Measurements from ENCODE around the gene TNFRSF25.

Gene TNFRSF25

DNA sequence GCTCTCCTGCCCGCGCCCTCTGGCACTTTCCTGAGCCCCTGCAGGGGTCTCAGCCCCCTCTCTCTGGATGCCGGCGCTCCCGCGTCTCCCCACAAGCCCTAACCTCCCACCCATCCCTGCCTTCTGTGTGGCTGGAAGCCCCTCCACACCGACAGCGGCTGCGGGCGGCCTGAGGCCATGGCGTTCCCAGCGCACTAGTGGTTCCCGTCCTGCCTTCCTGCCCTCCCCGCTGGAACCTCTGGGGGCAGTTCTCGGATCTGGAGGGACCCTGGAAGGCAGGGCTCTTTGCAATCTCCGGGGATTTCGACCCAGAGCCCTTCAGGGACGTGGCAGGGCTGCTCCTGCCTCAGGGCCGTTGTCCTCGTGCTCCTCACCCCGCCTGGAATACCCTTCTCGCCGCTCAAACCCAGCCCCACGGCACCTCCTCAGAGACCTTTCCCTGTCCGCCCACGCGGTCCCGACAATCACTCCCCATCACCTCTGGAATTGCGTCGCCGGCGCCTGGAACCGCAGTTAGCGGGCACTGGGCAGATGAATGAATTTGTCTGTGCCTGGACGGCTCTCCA, 41.9 kb downstream of the TNFRSF25 start:
- no peak for DNase-seq
- H3K36me3 Mint-ChIP-seq (ENCODE audit: low read depth), result no peaks in the 10 kb centered on the region
- TF ChIP-seq, protein P1, sequence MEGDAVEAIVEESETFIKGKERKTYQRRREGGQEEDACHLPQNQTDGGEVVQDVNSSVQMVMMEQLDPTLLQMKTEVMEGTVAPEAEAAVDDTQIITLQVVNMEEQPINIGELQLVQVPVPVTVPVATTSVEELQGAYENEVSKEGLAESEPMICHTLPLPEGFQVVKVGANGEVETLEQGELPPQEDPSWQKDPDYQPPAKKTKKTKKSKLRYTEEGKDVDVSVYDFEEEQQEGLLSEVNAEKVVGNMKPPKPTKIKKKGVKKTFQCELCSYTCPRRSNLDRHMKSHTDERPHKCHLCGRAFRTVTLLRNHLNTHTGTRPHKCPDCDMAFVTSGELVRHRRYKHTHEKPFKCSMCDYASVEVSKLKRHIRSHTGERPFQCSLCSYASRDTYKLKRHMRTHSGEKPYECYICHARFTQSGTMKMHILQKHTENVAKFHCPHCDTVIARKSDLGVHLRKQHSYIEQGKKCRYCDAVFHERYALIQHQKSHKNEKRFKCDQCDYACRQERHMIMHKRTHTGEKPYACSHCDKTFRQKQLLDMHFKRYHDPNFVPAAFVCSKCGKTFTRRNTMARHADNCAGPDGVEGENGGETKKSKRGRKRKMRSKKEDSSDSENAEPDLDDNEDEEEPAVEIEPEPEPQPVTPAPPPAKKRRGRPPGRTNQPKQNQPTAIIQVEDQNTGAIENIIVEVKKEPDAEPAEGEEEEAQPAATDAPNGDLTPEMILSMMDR (IDR thresholded peaks at IDR 0.05), result no peak
- no peak overlapping the region for H3K4me3 Mint-ChIP-seq
- H3K27me3 Mint-ChIP-seq (ENCODE audit: low read depth, poor library complexity), result peaks cover 87% of the 10 kb centered on the region
- peaks cover 8% of the 10 kb centered on the region for H3K4me1 Mint-ChIP-seq
- no peak overlapping the region for H3K27ac Mint-ChIP-seq
- H3K9me3 Mint-ChIP-seq, result no peaks in the 10 kb centered on the region

DNA sequence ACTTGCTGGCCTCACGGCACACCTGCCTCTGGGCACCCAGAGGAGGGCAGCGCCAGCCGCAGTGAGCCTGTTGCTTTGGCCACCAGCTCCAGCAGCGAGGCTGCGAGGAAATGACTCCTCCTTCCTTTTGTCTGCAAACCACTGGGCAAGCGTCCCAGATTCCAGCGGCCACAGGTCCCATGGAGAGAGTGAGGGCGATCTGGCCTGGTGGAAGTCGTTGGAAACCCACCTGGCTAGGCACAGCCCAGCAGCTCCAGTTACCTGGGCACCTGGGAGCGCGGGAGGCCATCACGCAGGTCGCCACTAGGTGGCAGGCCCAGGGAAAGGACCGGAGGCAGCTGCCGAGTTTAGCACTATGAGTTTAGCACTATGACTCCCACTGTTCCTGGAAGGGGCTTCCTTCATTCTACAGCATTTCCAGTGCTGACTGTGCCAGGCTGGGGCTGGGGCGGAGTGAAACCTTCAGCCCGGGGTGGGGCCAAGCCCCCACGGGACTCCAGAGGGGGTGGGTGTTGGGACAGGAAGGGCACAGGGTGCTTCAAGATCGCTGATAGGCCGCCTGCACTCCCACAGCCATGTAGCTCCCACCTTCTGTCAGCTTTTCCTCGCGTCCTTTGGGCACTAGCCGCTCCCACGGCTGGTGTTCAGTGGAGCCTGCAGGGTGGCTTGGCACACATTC, 42.5 kb downstream of the TNFRSF25 start:
- no peak overlapping the region for H3K4me3 Mint-ChIP-seq
- peaks cover 92% of the 10 kb centered on the region for H3K27me3 Mint-ChIP-seq (ENCODE audit: low read depth, poor library complexity)
- DNase-seq, result peak; percentile 69
- H3K27ac Mint-ChIP-seq, result no peak overlapping the region
- no peaks in the 10 kb centered on the region for H3K9me3 Mint-ChIP-seq
- H3K4me1 Mint-ChIP-seq, result peaks cover 8% of the 10 kb centered on the region
- TF ChIP-seq, protein P1 (IDR thresholded peaks at IDR 0.05), result peak; percentile 77
- no peaks in the 10 kb centered on the region for H3K36me3 Mint-ChIP-seq (ENCODE audit: low read depth)

DNA sequence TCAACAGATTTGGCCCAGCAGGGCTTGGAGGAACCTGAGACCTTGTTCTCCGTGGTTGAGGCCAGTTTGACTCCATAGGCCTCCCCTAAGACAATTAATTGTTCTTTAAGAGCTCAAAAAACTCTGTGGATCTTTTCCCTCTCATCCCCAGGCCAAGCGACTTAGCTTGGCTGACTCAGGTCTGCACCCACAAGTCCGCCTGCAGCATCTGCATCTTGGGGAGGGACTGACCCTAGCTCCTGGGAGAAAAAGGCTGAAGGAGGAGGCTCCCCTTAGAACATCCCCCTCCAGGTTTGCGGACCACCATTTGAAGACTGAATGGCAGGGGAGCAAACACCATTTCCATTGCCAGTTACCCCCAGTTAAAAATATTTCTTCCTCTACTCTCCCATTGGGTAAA, 44.7 kb downstream of the TNFRSF25 start:
- TF ChIP-seq, protein P1 (IDR thresholded peaks at IDR 0.05), result no peak
- peaks cover 9% of the 10 kb centered on the region for H3K4me1 Mint-ChIP-seq
- DNase-seq, result no peak
- no peaks in the 10 kb centered on the region for H3K9me3 Mint-ChIP-seq
- H3K4me3 Mint-ChIP-seq, result no peak overlapping the region
- H3K36me3 Mint-ChIP-seq (ENCODE audit: low read depth), result no peaks in the 10 kb centered on the region
- no peak overlapping the region for H3K27ac Mint-ChIP-seq
- H3K27me3 Mint-ChIP-seq (ENCODE audit: low read depth, poor library complexity), result peaks cover 93% of the 10 kb centered on the region

DNA sequence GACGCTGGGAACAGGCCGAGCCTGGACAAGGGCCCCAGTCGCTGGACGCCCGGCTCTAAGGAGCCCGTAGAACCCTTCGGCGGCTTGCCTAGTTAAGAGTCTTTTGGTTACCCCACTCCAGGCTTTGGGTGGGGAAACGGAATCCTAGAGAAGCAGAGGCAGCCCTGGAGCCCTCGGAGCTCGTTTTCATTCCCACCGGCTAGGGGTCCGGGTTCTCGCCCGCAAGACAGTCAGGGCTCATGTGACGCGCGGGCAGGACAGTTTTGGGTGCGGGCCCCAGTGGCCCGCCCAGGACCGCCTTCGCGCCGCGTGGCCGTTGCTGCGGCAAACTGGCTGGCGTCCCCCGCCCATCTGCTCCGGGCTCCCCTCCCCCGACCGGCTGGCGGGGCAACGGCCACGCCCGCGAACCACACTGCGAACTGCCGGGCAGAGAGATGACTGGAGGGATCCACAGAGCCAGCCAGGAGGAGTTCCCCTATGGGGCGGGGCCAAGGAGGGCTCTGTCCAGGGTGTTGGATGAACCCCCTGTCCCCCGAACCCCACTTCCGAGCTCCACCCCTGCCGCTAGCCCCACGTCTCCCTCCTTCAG, 45.4 kb downstream of the TNFRSF25 start:
- H3K4me1 Mint-ChIP-seq, result peaks cover 16% of the 10 kb centered on the region
- H3K27me3 Mint-ChIP-seq (ENCODE audit: low read depth, poor library complexity), result peaks cover 93% of the 10 kb centered on the region
- TF ChIP-seq, protein P1 (IDR thresholded peaks at IDR 0.05), result no peak
- no peak overlapping the region for H3K27ac Mint-ChIP-seq
- H3K9me3 Mint-ChIP-seq, result no peaks in the 10 kb centered on the region
- peak; percentile 47 for DNase-seq
- H3K4me3 Mint-ChIP-seq, result no peak overlapping the region
- no peaks in the 10 kb centered on the region for H3K36me3 Mint-ChIP-seq (ENCODE audit: low read depth)

DNA sequence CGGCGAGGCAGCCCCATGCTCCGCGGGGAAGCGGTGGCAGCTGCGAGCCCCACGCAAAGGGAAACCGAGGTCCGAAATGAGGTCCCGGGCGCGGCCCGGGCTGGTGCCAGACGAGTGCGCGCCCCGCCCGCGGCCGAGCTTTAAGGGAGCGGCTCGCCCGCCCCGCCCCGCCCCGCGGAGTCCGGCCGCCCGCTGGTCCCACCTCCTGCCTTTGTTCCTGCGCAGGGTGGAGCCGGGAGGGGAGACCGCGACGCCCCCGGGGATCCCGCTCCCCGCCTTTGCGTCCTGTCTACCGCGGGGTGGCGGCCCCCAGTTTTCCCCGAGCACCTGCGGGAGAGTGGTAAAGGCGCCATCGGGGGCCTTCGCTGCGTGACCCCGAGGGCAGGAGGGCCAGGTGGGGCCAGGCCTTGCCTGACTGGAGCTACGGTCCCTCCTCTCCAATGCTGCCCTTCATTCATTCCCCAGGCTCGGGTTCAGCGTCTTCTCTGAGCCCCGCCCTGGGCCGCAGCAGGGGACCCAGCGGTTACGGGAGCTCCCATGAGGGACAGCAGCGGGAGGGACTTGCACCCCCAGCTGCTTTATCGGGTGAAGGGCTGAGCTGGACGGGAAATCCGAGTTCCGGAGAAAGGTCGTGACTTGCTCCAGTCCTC, 46.0 kb downstream of the TNFRSF25 start, which contains the start of gene HES2:
HES2 (minus strand) TSS at position 116 of the 650 bp plus-strand sequence; CDS start at position 17, 99 bp downstream.
- Mint-ChIP-seq H3K27ac (no peak within 1 kb of the TSS), H3K9me3 (no peaks in the 10 kb centered on the region), H3K36me3 (ENCODE audit: low read depth) (no peaks in the 10 kb centered on the region), H3K4me1 (peaks cover 23% of the 10 kb centered on the region), H3K4me3 (peak within 1 kb of the TSS; percentile 60), H3K27me3 (ENCODE audit: low read depth, poor library complexity) (peaks cover 93% of the 10 kb centered on the region)
- DNase-seq, result peak; percentile 57
- TF ChIP-seq, protein P1 (IDR thresholded peaks at IDR 0.05), result no peak

All from nephron progenitor cell (in vitro differentiated cells).